Activated T-helper 1 cell treated with anti-CD3 and anti-CD28 coated beads, Interleukin-2, amount 50 U/mL, for 16 hours (primary cell): ENCODE data around the gene PPP1R13B.
"Not testable (repeated sequence)": the region's sequence is repeated elsewhere in the genome, so short reads cannot be mapped to it uniquely, and the experiment has no call there.

Experiments used
- DNase-seq, 2 donors: peaks; one replicate each; pipeline ENCODE4 v3.0.0-alpha.2; 2020; ENCODE audit warnings: low read depth in 1 of 2, low spot score in 1 of 2

PPP1R13B gene

GRCh38 chr14:103847451-103848174, at the start of gene PPP1R13B:
TSS of gene PPP1R13B (minus strand) at chr14:103847575. CDS start at chr14:103847307, 268 bp downstream.
- peak; percentile 86 to 94 for DNase-seq

GRCh38 chr14:103896578-103896977, 49.2 kb upstream of the PPP1R13B start:
- no peak for DNase-seq

- no peak for DNase-seq
Observed at GRCh38 chr14:103894723-103895059, 47.3 kb upstream of the PPP1R13B start.

GRCh38 chr14:103894034-103894722, 46.8 kb upstream of the PPP1R13B start:
- no peak for DNase-seq

- no peak for DNase-seq
Observed at GRCh38 chr14:103892247-103892646, 44.9 kb upstream of the PPP1R13B start.

- DNase-seq, result no peak
Observed at GRCh38 chr14:103891667-103892215, 44.4 kb upstream of the PPP1R13B start.

- no peak for DNase-seq
Observed at GRCh38 chr14:103890821-103891666, 43.7 kb upstream of the PPP1R13B start.

GRCh38 chr14:103890052-103890371, 42.6 kb upstream of the PPP1R13B start:
- no peak for DNase-seq

GRCh38 chr14:103889313-103890051, 42.1 kb upstream of the PPP1R13B start:
- no peak for DNase-seq

GRCh38 chr14:103889002-103889312, 41.6 kb upstream of the PPP1R13B start:
- DNase-seq, result not testable (repeated sequence)

- DNase-seq, result no peak
Observed at GRCh38 chr14:103887557-103888115, 40.3 kb upstream of the PPP1R13B start.

- no peak for DNase-seq
Observed at GRCh38 chr14:103887170-103887501, 39.8 kb upstream of the PPP1R13B start.

- DNase-seq, result no peak
Observed at GRCh38 chr14:103886304-103887169, 39.2 kb upstream of the PPP1R13B start.

- no peak for DNase-seq
Observed at GRCh38 chr14:103885509-103885932, 38.1 kb upstream of the PPP1R13B start.

GRCh38 chr14:103884854-103885253, 37.5 kb upstream of the PPP1R13B start:
- DNase-seq, result no peak

- no peak for DNase-seq
Observed at GRCh38 chr14:103883263-103883523, 35.8 kb upstream of the PPP1R13B start.

GRCh38 chr14:103882503-103883262, 35.3 kb upstream of the PPP1R13B start:
- DNase-seq, result no peak

GRCh38 chr14:103881268-103882201, 34.2 kb upstream of the PPP1R13B start:
- no peak for DNase-seq
